NCI-H460 (cell line): ENCODE data around the gene CCDC51. TPM values are rescaled to one million over a fixed set of nuclear protein-coding genes. Genes with fewer than 3 reads are reported as not detected.
"Not testable (repeated sequence)": the region's sequence is repeated elsewhere in the genome, so short reads cannot be mapped to it uniquely, and the experiment has no call there.

Source experiments
- DNase-seq: peaks from one replicate; pipeline ENCODE4 v3.0.0-alpha.2; 2016; ENCODE audit warnings: low read depth; ENCODE audit errors: extremely low read depth
- total RNA-seq: library from RNA; depleted of rRNA; stranded (reverse); fragments of >200 nt; shearing (Covaris generic); gene quantifications from 2 replicates; pipeline ENCODE4 v1.2.3, GENCODE V29; 2014

The CCDC51 gene
- total RNA-seq, 1 experiment from 2014 or later = 20.5 TPM

DNA sequence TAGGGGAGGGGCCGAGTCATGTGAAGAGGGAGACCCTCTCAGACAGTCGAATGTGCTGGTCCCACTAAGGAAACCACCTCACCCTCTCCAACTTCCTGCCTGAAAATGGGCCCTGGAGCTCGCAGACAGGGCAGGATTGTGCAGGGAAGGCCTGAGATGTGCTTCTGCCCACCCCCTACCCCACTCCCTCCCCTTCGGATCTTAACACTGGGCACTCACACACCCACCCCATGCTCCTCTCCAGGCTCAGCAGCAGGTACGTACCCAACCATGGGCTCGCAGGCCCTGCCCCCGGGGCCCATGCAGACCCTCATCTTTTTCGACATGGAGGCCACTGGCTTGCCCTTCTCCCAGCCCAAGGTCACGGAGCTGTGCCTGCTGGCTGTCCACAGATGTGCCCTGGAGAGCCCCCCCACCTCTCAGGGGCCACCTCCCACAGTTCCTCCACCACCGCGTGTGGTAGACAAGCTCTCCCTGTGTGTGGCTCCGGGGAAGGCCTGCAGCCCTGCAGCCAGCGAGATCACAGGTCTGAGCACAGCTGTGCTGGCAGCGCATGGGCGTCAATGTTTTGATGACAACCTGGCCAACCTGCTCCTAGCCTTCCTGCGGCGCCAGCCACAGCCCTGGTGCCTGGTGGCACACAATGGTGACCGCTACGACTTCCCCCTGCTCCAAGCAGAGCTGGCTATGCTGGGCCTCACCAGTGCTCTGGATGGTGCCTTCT lies 26.6 kb upstream of the CCDC51 start:
- no peak for DNase-seq

DNA sequence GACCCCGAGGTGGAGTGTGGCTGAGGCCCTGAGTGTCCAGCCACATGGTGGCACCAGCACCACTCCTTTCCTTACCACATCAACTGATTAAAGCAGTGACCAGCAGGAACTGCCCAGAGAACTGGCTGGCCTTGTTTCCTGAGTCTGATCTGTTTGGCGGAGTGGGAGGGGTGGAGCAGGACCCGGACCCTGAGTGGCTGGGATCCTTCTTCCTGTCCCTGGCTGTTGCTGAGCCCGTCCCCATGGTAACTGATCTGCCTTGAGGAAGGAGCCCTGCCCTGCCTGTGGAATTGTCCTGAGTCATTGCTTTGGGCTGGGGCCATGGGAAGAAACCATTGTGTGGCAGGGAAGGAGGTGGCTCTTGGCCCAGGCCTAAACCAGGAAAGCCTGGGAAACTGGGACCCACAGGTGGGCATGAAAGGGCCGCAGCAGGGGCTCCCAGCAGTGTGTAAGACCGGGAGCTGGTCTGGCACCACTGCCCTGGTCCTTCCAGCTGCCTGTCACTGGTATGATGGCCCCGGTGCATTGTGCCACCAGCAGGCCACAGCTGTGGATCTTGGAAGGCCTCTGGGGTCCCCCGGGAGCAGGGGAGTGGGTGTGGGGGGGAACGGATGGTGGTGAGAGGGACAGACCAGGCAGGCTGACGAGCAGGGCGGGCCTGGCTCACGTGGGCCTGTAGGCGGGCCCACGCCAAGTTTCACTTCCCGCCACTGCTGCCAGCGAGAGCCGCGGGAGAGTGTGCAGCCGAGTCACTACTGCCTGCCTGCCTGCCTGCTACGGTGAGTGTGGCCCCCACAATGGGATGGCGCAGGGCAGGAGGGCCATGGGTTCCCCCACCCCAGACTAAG lies 25.8 kb upstream of the CCDC51 start:
- peak; percentile 98 for DNase-seq

- no peak for DNase-seq
Observed at GRCh38 chr3:48465237-48465530, 25.3 kb upstream of the CCDC51 start.

DNA sequence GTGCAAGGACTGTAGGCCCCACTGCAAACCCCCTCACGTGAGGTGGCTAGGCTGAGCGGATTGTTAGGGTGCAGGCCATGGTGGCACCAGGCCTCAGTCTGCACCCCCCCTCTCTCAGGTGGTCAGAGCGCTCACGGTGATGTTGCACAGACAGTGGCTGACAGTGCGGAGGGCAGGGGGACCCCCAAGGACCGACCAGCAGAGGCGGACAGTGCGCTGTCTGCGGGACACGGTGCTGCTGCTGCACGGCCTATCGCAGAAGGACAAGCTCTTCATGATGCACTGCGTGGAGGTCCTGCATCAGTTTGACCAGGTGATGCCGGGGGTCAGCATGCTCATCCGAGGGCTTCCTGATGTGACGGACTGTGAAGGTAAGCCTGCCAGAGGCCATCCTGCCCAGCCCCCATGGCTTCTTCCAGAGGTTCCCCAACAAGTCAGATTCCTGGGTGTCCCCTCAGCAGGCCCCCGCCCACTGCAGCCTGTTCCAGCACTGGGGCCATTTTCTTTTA lies 24.8 kb upstream of the CCDC51 start:
- DNase-seq = no peak

DNA sequence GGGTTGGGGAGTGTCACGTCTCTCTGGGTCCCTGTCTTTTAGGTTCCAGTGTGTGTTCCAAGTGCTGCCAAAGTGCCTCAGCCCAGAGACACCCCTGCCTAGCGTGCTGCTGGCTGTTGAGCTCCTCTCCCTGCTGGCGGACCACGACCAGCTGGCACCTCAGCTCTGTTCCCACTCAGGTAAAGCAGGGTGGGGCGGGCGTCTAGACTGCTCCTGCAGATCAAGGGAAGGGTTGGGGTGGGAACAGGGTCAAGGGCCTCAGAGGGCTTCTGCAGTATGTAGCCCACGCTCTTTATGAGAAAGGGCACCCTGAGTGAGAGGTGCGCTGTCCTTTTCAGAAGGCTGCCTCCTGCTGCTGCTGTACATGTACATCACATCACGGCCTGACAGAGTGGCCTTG lies 23.8 kb upstream of the CCDC51 start:
- no peak for DNase-seq

GRCh38 chr3:48461767-48462166 lies 21.8 kb upstream of the CCDC51 start:
- not testable (repeated sequence) for DNase-seq

DNA sequence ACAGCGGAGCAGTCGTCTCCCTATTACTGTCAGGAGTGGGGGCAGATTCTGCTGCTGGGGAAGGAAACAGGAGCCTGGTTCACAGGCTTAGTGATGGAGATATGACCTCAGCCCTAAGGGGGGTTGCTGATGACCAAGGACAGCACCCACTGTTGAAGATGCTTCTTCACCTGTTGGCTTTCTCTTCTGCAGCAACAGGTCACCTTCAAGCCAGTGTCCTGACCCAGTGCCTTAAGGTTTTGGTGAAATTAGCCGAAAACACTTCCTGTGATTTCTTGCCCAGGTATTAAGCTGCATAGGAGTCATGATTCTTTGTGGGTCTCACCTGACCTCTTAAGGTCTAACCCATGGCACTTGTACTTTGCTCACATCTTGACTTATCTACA lies 20.6 kb upstream of the CCDC51 start:
- no peak for DNase-seq

DNA sequence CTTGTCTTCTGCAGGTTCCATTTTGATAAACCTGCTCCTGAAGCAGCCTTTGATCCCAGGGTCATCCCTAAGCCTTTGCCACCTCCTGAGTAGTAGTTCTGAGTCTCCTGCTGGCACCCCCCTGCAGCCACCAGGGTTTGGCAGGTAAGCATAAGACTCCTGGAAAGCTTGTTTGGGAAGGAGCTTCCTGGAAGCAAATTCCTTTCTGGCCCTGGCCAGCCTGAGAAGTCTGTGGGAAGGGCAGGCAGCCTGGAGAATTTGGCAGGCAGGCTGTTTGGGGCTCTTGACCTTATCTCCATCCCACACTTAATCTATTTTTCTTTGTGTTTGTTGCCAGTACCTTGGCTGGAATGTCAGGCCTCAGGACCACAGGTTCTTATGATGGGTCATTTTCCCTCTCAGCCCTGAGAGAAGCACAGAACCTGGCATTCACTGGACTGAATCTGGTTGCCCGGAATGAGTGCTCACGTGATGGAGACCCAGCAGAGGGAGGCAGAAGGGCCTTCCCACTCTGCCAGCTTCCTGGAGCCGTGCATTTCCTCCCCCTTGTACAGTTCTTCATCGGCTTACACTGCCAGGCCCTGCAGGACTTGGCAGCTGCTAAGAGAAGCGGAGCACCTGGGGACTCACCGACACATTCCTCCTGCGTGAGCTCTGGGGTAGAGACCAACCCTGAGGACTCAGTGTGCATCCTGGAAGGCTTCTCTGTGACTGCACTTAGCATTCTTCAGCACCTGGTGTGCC lies 20.0 kb upstream of the CCDC51 start:
- no peak for DNase-seq

DNA sequence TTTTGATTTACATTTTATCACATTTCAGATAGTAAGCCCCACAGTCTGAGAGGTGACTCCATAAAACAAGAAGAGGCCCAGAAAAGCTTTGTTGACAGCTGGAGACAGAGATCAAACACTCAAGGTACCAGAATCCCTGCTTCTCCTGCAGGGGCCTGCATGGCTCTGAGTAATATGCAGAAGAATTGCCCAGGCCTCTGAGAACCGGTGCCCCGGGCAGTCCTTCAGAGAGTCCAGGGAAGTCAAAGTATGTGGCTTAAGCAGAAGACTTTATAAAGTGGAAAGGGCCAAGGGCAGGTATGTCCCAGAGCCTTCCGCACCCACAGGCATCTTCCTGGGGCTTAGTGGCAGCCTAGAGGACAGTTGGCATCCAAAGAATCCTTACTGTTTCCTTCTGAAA lies 19.4 kb upstream of the CCDC51 start:
- DNase-seq = no peak

DNA sequence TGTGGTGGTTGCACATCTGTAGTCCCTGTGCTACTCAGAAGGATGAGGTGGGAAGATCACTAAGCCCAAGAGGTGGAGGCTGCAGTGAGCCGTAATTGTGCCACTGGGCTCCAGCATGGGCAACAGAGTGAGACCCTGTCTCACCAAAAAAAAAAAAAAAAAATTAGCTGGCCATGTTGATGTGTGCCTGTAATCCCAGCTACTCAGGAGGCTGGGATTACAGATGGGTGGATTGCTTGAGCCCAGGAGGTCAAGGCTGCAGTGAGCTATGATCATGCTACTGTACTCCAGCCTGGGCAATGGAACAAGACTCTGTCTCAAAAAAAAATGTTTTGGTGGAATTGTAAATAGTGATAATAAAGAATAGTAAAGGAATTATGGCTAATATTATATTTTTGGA lies 16.5 kb upstream of the CCDC51 start:
- no peak for DNase-seq

DNA sequence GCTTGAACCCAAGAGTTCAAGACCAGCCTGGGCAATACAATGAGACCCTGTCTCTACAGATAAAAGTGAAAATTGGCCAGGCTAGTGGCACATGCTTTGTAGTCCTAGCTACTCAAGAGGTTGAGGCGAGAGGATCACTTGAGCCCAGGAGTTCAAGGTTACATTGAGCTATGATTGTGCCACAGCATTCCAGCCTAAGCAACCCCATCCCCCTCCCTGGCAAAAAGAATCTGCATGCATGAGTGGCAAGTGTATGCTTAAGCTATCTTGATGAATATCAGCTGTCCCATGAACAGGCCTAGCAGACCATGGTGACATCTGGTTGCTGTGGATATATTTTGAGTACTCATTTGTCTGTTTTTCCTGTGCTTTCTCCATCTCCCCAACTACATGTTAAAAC lies 11.4 kb upstream of the CCDC51 start:
- DNase-seq = no peak

DNA sequence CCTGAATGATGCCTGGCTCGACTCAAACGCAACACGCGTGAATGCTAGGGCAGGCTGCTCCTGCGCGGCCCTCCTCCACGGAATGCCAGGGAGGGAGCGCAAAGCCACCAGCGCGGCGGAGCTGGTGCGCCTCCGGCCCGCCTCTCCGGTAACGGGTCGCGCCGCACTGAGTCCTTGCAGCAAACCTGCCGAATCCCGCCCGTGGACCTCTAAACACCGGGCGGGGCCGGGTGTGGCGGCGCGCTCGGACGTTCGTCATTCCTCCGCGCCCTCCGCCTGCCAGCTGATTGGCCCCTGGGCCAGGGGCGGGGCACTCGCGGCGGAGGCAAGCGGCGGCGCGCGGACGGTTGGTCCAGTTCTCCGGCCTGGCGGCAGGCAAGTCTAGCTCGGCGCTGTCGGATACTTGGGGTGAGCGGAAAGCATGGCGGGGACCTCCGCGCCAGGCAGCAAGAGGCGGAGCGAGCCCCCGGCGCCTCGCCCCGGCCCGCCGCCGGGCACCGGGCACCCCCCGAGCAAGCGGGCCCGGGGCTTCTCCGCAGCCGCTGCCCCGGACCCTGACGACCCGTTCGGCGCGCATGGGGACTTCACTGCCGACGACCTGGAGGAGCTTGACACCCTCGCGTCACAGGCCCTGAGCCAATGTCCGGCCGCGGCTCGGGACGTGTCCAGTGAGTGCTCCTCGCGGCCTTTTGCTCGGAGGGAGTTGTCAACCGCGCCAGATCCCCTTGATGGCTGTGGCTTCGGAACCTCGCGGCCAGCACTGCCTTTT lies 6.7 kb upstream of the CCDC51 start, which contains the start of gene ATRIP:
TSS of gene ATRIP (plus strand) at position 313 of the 769 bp plus-strand sequence. CDS start at position 422, 109 bp downstream.
- DNase-seq = peak; percentile 77

DNA sequence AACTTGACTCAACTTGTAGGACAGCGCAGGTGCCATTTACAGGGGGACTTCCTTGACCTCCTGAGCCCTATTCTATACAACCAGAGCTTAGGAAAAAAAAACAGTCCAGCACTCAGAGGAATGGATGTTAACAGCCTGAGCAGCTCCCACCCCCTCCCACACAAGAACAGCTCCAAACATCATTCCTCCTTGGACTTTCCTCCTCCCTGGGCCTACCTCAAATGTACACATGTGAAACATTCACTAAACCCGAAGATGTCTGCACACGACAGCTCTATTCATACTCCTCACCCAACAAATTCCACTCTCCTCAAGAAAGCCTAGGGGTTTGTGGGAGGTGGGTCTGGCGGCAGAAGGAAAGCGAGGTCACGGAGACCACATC lies 6.1 kb upstream of the CCDC51 start:
- DNase-seq = no peak

- no peak for DNase-seq
Observed at GRCh38 chr3:48445277-48445882, 5.5 kb upstream of the CCDC51 start.

- DNase-seq = no peak
Observed at GRCh38 chr3:48441940-48442339, 2.0 kb upstream of the CCDC51 start.

DNA sequence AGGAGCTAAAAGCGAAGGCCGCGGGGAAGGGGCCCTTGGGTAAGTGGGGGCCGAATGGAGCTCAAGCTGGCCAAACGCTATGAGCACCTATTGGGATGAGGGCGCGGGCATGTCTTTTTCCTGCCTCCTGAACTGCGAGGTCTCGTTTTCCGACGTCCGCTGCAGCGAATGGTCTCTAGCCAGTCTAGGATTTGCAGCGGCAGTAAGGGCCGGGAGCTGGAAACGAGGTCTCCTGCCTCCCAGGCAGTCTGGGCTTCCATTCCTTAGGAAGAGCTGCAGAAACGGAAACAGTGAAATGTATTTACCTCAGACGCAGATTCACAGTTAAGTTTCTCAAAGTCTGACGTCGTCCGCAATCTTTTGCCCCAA lies 655 bp upstream of the CCDC51 start:
- no peak for DNase-seq

- no peak for DNase-seq
Observed at GRCh38 chr3:48437812-48438211, 2.1 kb downstream of the CCDC51 start.

GRCh38 chr3:48436855-48437254 lies 3.1 kb downstream of the CCDC51 start:
- no peak for DNase-seq

- no peak for DNase-seq
Observed at GRCh38 chr3:48436477-48436787, 3.5 kb downstream of the CCDC51 start.

- peak; percentile 80 for DNase-seq
Observed at GRCh38 chr3:48435774-48436476, 4.0 kb downstream of the CCDC51 start.
